ENCODE data around the gene RNF157.
A peak's percentile ranks its signal among the peaks of the same experiment; 100 is the strongest.

The RNF157 gene

DNA sequence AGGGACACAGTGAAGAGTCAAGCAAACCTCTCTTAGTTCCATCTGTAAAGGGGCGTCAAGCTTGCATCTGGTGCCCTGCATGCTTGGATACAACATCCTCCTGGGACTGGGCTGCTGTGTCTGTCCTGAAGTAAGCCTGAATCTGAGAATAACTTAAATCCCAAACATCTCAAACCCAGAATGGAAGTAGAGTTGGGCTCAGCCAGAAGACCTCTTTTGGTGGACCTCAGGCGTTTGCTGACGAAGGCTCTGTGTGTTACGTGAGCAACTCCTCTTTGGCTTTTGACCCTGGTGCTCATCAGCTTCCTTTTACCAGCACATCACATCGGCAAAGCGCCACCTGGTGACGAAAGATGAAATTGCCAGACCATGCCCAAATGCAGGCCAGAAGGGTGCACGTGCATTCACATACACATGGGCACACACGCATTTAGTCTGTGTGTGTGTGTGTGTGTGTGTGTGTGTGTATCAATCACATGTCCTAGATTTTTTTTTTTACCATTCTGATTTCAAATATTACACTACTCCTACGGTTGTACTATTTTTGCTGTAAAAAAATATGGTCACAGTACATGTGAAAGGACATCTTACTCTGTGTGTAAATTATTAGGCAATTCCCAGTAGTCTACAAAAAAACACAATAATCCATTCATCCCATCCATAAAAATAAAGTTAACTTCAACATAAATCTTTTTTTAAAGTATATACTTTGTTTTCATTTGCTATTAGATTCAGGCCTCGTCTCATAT, 58.1 kb downstream of the RNF157 start:
- TF ChIP-seq, protein P1, sequence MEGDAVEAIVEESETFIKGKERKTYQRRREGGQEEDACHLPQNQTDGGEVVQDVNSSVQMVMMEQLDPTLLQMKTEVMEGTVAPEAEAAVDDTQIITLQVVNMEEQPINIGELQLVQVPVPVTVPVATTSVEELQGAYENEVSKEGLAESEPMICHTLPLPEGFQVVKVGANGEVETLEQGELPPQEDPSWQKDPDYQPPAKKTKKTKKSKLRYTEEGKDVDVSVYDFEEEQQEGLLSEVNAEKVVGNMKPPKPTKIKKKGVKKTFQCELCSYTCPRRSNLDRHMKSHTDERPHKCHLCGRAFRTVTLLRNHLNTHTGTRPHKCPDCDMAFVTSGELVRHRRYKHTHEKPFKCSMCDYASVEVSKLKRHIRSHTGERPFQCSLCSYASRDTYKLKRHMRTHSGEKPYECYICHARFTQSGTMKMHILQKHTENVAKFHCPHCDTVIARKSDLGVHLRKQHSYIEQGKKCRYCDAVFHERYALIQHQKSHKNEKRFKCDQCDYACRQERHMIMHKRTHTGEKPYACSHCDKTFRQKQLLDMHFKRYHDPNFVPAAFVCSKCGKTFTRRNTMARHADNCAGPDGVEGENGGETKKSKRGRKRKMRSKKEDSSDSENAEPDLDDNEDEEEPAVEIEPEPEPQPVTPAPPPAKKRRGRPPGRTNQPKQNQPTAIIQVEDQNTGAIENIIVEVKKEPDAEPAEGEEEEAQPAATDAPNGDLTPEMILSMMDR (IDR thresholded peaks at IDR 0.05) = peak; percentile 86

- TF ChIP-seq, protein P1 (IDR thresholded peaks at IDR 0.05) = no peak
Observed at GRCh38 chr17:76179496-76180467, 60.5 kb downstream of the RNF157 start.

DNA sequence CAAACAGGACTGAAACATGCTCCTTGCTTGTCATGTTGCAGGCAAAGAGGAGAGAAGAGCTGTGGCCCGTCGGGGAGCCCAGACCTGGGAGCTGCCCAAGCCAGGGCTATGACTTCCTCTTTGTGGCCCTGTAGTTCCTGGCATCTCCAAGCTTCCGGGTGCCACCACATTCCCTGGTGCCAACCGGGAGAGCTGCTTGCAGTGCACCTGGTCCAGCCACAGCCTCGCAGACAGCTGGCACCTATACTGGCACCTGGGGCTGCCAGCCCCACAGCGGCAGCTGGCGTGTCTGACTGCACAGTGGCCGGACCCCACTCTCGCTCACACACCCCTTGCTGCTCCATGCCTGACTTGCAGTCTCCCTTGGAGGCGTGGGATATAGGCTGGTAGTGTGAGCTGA, 62.2 kb downstream of the RNF157 start:
- TF ChIP-seq, protein P1 (IDR thresholded peaks at IDR 0.05) = no peak

- TF ChIP-seq, protein P1 (IDR thresholded peaks at IDR 0.05) = no peak
Observed at GRCh38 chr17:76176701-76177574, 63.4 kb downstream of the RNF157 start.

GRCh38 chr17:76174037-76174436, 66.3 kb downstream of the RNF157 start:
- TF ChIP-seq, protein P1 (IDR thresholded peaks at IDR 0.05) = no peak

DNA sequence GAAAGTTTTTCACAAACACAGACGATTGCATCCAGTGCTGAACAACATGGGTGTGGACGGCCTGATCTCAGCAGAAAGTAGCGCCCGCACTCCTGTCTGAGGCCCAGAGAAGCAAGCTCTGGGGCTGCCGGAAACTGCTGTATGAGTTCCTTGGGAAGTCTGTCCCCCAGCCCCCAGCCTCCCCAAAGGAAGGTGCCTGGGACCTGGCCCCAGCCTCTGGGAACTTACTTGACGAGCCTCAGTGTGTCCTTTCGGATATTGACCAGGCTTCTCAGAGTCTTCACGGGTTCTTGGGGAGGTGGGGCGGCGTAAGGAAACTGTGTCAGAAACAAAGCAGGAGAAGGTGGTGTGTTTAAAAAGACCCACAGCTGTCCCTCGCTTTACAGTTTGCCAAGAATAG, 66.8 kb downstream of the RNF157 start:
- TF ChIP-seq, protein P1 (IDR thresholded peaks at IDR 0.05) = no peak

- TF ChIP-seq, protein P1 (IDR thresholded peaks at IDR 0.05) = no peak
Observed at GRCh38 chr17:76171706-76172105, 68.6 kb downstream of the RNF157 start.

Data from LNCAP (cell line).